ENCODE data around the gene SCCPDH. TPM values are rescaled to one million over a fixed set of nuclear protein-coding genes. Genes with fewer than 3 reads are reported as not detected.

Gene SCCPDH
- total and polyA plus RNA-seq, 2 donors (not counting 3 experiments of a cell fraction or from before 2014, with no cell fraction given), result 24.4 to 37.5 TPM

- Histone ChIP-seq H3K27ac (ENCODE audit: insufficient read depth, low read depth, low read length) (no peak overlapping the region), H3K36me3 (ENCODE audit: control insufficient read depth in 2 of 2, extremely low read depth in 1 of 2, insufficient read depth in 2 of 2, low read length in 2 of 2) (no peaks in the 10 kb centered on the region), H3K9me1 (replicated peaks; ENCODE audit: control insufficient read depth, extremely low read depth, insufficient read depth, low read length) (no peaks in the 10 kb centered on the region), H3K79me2 (ENCODE audit: control insufficient read depth, insufficient read depth, low read length) (no peaks in the 10 kb centered on the region), H3K9me3 (replicated peaks; ENCODE audit: control insufficient read depth, insufficient read depth, low read length) (no peaks in the 10 kb centered on the region), H2AFZ (ENCODE audit: low read depth, low read length) (no peak overlapping the region), H3K9ac (replicated peaks; ENCODE audit: extremely low read depth, insufficient read depth, low read length) (no peak overlapping the region), H4K20me1 (replicated peaks; ENCODE audit: control insufficient read depth, extremely low read depth, insufficient read depth, low read length) (no peaks in the 10 kb centered on the region), H3K27me3 (ENCODE audit: control insufficient read depth in 2 of 2, insufficient read depth in 2 of 2, low read length in 2 of 2) (peaks cover 0 to 2% of the 10 kb centered on the region in 2 experiments), H3K4me2 (ENCODE audit: insufficient read depth, low read length) (no peak overlapping the region), H3K4me1 (ENCODE audit: control insufficient read depth, extremely low read depth, insufficient read depth, low read length) (no peaks in the 10 kb centered on the region), H3K4me3 (replicated peaks in 1 of 3; ENCODE audit: insufficient read depth in 1 of 3, low read depth in 1 of 3, low read length in 3 of 3) (no peak overlapping the region)
- CTCF ChIA-PET, result interaction anchor here (0.6 kb wide), 1 partner anchor 27 kb away, joined by 4 read pairs; no protein-coding TSS in a partner anchor
- BruUV-seq (replicated peaks), result no TSS peak
- TF ChIP-seq GATA2 (IDR thresholded peaks at IDR 0.05; ENCODE audit: insufficient read depth, insufficient read length, low read depth, low read length), result no peak
- TF ChIP-seq EZH2 (IDR thresholded peaks at IDR 0.05; ENCODE audit: borderline replicate concordance, low read depth, low read length, severe bottlenecking), result no peak
- TF ChIP-seq FOS (IDR thresholded peaks at IDR 0.05; ENCODE audit: borderline replicate concordance, insufficient read depth, low read length), result no peak
- TF ChIP-seq MAX (IDR thresholded peaks at IDR 0.05; ENCODE audit: insufficient read depth, insufficient read length), result no peak
- no peak for TF ChIP-seq POLR2AphosphoS5 (IDR thresholded peaks at IDR 0.05; ENCODE audit: insufficient read depth, low read depth, low read length)
- no peak for TF ChIP-seq CTCF (IDR thresholded peaks at IDR 0.05; ENCODE audit: extremely low read depth in 1 of 2, insufficient read depth in 1 of 2, low read depth in 1 of 2, low read length in 2 of 2)
- TF ChIP-seq JUN (IDR thresholded peaks at IDR 0.05; ENCODE audit: borderline replicate concordance, insufficient read depth, insufficient read length, low read depth), result no peak
- TF ChIP-seq MYC (IDR thresholded peaks at IDR 0.05; ENCODE audit: low read depth, low read length), result no peak
- TF ChIP-seq POLR2A (IDR thresholded peaks at IDR 0.05; ENCODE audit: low read depth, low read length), result no peak
- FAIRE-seq (no peak), DNase-seq (ENCODE audit: low read depth, low spot score) (no peak)
- POLR2A ChIA-PET, result no interaction called here
- dilution Hi-C loops (cut with MboI; ENCODE audit: extremely low pct_ligation_motif_present, low sequenced_read_pairs) (no loop called here), intact Hi-C loops (cut with micrococcal nuclease) (no loop called here)
Measured at GRCh38 chr1:246814890-246815289, 90.7 kb downstream of the SCCPDH start.
